Renal cortical epithelial cell (primary cell): ENCODE results near the gene LRBA. TPM values are rescaled to one million over a fixed set of nuclear protein-coding genes. Genes with fewer than 3 reads are reported as not detected.

Source experiments
- DNase-seq: peaks from one replicate; pipeline ENCODE4 v3.0.0-alpha.2; 2011; ENCODE audit warnings: low read depth
- total RNA-seq: library from RNA; depleted of rRNA; stranded (reverse); fragments of >200 nt; gene quantifications from 2 replicates; pipeline ENCODE4 v1.2.3, GENCODE V29; 2014

LRBA gene
- total RNA-seq, 1 donor from 2014 or later = 119 TPM

DNA sequence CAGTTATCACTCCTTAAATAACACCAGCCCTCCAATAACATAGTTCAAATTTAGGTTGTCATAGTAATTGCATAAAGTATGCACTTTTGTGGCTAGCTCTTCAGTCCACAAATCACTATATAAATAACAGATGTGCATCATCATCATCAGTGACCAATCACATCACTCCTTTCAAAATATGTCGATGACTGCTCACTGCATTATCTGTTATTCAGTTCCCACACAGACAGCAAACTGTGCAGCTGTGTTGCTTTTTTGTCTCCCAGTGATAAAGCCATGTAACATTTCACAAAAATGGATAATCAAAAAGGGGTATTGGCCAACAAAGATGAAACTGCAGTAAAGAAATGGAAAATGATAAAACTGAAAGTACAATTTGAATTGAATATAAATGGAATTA lies 731.4 kb downstream of the LRBA start:
- DNase-seq = no peak

GRCh38 chr4:150280975-150281374 lies 734.1 kb downstream of the LRBA start:
- DNase-seq = no peak

DNA sequence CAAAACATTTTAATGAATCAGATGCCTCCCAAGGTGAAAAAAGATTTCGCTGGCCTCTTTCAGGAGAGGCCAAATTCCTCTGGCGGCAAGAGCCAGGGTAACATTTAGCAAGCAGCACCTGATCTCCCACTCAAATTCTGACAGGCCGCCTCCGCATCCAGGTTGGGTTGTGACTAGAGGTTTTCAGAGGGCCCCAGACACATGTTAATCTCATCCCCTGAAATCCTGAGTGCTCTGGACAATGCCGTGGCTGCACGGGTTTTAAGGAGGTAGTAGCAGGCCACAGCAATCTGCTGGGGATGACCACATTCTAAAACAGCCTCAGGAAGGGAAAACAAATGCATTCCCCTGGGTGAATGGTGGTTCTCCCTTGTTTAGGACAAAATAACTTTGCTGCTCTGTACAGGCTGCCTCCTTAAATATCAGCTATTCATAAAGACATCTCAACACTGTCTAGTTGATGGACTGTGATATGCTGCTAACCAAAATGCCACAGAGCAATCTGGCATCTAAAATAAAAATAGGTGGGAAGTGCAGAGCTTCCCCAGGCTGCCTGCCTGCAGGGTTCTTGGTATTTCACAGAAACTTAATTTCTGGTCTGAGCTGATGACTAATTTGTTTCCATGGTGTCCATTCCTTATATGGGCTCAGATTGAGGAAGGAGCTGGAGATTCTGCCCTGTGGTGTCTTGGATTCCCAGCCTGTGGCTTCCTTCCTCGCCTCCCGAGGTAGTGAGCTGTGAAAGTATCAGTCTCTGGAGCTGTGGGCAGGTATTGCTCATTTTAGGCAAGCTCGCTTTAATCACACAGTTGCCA lies 734.8 kb downstream of the LRBA start:
- DNase-seq = peak; percentile 98

DNA sequence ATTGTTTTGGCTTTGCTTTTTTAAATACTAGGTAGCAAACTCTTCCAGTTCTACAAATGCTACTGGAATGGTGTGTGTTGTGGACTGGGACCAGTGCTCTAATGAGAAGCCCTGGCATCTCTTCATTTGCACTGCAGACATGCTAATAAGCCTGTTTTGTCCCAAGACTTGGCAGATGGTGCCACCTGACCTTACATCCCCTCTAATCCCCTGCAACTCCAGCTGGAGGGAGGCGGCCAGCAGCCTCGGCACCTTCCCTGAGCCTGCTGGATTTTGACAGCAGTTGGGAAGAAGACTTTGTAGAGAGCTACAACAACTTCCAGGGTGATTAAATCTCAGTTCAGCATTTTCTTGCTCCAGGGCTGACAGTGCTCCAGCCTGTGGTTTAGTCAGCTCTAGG lies 736.9 kb downstream of the LRBA start:
- DNase-seq = no peak

DNA sequence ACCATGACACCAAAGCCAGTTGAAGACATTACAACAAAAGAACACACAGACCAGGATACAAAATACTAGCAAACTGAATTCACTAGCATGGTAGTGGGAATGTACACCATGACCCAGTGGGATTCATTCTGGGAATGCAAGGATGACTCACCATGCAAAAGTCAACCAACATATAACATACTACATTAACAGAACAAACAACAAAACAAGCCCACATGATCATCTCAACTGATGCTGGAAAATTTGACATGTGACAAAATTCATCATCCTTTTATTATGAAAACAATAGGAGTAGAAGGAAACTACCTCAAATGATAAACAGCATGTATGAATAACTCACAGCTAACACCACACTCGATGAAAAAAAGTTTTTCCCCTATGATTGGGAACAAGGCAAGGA lies 746.6 kb downstream of the LRBA start:
- DNase-seq = peak; percentile 58

DNA sequence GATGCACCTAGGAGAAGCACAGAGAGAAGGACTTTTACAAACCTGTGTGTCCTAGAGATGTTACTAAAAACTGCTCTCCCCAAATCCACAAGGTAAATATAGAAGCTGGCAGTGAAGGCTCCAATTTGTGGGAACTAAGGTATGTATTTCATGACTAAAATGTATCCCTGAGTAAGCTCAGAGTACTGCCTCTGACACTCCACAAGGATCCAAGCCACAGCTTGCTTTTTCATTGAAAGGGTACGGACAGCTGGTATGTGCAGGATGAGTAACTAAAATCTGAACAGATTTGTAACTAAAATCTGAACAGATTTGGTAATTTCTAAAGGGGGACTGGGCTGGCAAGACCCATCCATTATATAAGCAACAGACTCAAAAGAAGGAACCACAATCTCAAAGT lies 749.3 kb downstream of the LRBA start:
- no peak for DNase-seq

DNA sequence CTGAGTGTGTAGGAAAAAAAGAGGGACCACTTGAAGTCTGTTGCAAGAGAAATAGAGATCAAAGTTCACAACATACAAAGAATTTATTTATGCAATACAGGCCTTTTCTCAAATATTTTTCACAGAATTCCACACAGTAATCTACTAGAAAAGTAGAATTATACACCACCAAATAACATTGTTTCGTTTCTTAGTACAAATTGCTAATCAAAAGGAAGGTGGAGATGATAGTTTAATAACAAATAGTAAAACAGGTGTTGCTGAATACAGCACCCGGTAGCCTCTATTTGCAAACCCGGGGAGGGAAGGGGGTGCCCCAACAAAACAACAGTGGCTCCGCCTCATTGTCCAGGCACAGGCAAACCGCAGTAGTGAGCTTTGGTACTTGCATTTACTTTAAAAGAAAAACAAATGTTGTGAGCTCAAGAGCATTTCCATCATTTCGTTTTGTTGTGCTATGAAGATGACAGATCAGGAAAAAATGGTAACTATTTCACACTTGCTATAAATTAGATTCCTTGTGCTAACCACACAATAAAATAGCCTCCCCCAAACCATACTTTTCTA lies 750.4 kb downstream of the LRBA start:
- peak; percentile 37 for DNase-seq

- DNase-seq = no peak
Observed at GRCh38 chr4:150262611-150263010, 752.5 kb downstream of the LRBA start.

DNA sequence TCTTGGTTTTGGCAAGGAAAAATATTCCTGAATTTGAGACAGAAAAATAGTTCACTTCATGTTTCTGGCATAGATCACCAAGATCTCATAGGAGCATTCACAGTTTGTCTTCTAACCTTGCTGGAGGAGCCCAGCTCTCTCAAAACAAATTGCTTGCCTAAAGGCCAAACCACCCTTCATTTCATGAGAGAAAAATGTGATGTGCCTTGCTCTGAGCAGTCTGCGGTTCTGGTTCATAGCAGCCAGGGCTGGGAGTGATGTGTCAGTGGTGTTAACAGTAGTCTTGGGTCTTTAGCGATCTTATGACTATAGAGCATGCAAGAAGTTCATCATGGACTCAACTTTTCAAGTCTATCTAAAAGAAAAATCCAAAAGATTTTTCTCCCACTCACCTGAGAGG lies 753.5 kb downstream of the LRBA start:
- DNase-seq = no peak

DNA sequence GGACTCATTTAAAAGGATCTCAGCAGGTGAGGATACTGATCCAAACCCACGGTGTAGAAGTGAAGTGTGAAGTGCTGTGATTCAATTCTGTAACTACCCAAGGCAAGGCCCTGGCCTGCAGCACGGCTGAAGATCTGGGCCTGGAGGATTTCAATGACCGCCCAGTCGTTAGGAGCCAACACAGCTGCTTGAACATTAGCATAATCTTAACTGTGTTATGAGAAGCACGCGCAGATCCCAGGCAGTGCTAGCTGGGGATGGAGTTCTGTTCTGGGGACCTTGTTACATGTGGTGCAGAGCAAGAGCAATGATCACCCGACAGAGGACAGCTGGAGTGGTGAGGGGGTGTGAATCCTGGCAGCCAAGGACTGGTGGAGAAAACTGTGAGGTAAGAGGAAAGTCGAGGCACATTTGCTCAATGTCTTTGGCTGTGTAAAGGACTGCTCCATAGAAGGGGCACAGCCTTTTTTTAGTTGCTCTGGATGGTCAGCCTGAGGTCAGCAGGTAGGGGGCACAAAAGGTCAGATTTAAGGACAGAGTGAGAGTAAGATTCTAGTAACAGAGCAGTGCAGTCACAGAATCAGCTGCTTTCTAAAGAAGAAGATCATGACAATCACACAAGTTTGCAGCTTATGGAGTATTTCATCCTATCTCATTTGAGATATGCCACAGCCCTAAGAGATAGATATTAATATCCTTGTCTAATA lies 755.1 kb downstream of the LRBA start:
- DNase-seq = no peak

GRCh38 chr4:150258569-150258968 lies 756.5 kb downstream of the LRBA start:
- no peak for DNase-seq

DNA sequence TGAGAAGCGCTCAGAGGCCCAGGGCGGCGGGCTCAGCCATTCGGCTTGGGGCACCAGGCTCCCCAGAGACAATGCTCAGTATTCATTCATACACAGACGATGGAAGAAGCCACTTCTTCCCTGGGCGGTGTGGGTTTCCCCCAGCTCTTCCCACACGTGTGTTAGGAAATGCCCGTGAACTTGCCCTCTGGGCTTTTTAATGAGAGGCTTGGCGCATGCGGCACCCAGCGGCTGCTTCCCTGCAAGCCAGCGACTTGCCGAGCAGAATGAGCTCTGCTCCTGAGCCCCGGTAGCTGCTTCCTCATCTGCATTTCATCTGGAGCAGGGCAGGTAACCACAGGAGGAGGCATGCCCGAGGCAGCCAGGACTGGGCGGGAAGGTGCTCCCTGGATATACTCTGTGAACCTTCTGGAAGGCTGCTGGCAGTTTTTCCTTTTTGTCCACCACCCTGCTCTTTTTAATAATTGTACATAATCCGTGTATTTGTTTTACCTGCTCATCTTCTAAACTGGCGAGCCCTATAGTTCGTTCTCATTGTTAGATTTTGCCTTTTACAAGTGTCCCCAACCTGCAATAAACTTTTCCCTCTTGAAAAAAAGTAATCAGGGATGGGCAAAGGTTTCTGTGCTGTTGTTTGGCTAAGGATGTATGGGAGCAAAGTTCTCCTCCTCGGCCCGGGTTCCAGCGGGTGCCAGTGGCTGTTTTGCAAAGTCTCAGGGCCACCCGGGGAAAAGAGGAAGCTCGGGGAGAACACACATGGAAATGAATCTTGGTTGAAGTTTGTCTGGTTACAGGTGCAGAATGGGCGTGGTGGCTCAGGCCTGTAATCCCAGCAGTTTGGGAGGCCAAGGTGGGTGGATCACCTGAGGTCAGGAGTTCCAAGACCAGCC lies 758.0 kb downstream of the LRBA start:
- DNase-seq = no peak

- DNase-seq = no peak
Observed at GRCh38 chr4:150256225-150256620, 758.9 kb downstream of the LRBA start.

DNA sequence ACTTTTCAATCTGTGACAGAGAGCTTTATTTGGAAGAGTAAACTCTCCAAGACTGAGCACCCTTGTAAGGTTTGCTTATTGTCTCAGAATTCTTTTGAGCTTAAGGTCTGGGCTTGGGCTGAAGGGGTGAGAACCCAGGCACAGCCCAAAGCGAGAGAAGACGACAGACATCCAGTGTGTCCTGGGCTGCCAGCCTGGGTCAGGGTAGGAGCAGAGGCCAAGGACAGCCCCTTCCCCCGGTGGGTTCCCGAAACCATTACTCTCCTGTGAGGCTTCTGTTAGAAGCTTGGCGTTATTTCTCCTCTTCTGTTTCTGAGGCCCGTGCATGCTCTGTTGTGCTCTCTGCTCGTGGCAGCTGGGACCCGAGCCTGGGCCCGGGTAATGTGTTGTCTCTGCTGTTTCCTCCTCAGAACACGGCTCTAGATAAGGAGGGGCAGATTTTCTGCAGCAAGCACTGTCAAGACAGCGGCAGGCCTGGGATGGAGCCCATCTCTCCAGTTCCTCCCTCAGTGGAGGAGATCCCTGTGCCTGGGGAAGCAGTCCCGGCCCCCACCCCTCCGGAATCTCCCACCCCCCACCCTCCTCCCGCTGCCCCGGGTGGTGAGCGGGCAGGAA lies 759.4 kb downstream of the LRBA start:
- DNase-seq = no peak

DNA sequence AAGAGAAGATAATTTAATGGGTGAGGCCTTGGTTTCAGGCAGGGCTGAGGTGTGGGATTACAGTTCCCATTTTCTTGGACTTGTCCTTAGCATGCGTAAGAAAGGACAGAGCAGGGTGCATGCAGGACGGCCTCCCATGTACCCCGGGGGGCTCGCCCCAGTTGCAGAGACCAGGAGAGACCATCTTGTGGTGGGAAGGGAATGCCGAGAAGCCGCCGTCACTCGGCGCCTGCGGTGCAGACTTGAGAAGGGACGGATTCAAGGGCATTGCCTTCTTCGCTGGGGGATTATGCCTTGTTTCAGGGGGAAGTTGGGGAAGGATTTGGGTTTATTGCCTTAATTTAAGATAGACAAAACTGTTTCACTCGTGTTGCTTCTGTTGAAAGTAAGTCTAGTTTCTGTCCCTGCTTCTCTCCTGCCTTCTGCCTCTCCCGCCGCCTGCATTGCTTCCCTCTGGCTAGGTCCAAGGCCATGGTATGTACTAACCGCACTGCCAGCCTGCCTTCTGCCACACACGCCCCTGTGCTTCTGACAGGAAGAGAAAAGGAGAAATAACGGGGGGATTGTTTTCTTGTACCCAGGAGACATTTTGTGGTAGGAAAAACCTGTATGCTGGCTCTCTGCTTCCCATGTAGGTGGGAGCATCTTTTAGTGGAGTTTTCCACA lies 761.0 kb downstream of the LRBA start:
- DNase-seq = no peak

DNA sequence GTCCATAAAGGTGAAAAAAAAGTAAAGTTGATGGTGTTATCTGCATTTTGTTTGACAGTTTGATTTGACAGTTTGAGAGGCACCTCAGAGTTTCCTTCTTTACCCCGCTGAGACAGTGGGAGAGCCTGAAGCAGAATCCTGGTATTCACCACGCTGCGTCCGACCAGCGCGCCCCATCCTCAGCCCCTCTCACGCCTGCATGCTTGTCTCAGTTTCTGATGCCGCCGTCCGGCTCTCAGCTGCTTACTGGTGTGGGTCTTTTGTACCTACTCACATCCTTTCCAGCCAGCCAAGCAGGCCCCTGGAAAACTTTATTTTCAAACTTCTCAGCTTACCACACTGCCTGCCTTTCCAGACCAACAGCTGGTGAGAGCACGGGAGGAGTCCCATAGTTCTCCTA lies 761.7 kb downstream of the LRBA start:
- DNase-seq = no peak

GRCh38 chr4:150252741-150253140 lies 762.3 kb downstream of the LRBA start:
- no peak for DNase-seq

GRCh38 chr4:150252306-150252705 lies 762.8 kb downstream of the LRBA start:
- DNase-seq = no peak

DNA sequence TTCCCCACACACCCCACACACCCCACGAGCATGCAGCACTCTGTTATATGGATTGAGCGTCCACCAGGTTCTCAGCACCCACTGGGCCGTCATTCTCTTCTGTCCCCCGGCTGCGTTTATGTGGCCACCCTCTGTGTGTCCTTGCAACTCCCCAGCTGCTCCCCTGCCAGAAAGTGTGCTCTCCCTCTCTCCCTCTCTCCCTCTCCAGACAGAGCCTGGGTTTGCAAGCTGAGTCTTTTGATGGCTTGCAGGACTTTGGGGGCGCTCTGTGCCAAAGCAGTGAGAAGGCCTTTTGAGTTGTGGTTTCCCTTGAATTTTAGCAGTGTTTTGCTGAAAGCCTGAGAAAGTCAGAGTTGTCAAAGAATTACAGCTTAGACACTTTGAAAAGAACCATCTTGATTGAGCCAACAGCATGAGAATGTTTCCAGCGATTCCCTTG lies 763.3 kb downstream of the LRBA start:
- DNase-seq = no peak

GRCh38 chr4:150250998-150251651 lies 764.0 kb downstream of the LRBA start:
- DNase-seq = no peak
